HG03469 (cell line): Measurements from ENCODE around the gene DCC.

Source experiments
- ATAC-seq: cut with Tn5 transposase; IDR thresholded peaks from one replicate; pipeline ENCODE4 v1.9.1; 2021; ENCODE audit warnings: mild to moderate bottlenecking, moderate library complexity, moderate number of reproducible peaks; ENCODE audit not compliant: unreplicated experiment

DCC gene

DNA sequence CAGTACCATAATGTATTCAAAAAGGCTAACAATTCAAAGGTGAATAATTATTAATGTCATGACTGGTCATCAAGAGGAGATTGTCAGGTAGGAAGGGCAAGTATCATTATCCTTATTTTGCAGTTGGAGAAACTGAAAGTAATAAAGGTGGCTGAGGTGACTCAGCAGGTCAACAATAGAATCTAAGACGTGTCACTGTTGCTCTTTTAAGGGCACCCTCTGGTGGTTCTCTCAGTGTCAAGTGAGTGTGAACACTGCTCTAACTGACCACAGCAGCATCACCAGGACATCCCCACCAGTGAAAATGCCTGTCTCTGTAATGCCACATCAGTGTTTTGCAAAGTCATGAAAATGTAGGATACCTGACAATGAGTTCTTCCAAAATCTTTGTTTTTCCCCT is 69.7 kb downstream of the DCC start:
- ATAC-seq, result peak; percentile 90

DNA sequence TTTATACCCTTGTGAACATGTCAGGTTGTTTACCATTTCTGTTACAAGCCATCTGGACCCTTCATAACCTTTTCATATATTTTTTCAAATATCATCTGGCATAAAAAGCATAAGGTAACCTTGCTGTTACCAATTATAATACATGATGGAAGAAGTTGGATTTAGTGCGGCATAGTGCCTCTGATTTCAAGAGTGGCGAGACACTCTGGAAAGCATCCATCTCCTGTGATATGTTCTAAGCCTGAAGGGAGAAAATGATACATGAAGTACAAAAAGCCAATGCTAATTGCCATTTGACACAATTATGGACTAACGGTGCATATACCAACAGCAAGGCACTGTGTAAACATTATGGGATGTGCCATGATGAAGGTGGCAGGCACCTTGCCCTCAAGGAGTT is 75.1 kb downstream of the DCC start:
- ATAC-seq, result no peak

DNA sequence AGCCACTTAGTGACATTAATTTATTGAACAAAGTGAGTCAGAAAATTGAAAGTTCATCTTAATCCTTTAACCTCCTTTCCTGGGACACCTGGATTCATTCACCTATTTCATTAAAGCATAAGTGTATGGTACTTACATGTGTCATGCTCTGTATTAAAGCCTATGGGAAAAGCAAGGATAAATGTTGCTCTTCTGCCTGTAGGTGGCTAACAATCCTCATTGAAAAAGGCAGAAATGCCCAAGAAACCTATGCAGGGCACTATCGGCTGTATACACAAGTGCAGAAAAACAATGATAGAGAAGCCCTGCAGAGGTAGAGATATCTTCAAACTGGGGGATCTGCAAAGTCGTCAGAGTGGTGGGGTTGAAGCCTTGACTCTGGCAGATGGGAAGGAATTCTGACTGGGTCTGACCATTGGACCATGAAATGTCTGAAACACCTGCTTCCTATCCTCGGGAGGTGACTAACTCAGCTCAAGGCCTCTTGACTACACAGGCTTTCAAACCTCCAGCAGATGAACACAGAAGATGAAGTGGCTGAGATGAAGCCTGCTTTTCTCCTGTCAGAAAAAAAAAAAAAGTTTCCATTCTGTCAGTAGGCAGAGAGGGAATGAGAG is 83.1 kb downstream of the DCC start:
- ATAC-seq, result no peak

DNA sequence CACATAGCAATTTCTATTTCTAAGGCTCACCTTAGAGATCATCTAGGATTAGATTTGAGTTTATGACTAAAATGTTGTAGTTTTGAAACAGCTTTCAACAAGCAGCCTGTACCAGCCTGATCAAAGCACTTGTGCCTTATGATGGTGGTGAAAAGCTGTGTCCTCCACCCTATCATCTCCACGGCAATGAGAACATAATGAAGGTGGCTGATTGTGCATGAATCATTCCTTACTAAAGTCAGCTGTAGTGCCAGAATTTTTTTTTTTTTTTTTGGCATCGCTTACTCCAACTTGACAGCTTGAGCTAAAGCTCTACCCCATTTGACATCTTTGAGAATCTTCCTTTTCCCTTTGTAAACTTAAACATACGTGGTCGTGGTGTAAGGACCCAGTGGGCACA is 86.0 kb downstream of the DCC start:
- ATAC-seq, result no peak

- no peak for ATAC-seq
Measured at GRCh38 chr18:52426462-52426861, 86.5 kb downstream of the DCC start.

DNA sequence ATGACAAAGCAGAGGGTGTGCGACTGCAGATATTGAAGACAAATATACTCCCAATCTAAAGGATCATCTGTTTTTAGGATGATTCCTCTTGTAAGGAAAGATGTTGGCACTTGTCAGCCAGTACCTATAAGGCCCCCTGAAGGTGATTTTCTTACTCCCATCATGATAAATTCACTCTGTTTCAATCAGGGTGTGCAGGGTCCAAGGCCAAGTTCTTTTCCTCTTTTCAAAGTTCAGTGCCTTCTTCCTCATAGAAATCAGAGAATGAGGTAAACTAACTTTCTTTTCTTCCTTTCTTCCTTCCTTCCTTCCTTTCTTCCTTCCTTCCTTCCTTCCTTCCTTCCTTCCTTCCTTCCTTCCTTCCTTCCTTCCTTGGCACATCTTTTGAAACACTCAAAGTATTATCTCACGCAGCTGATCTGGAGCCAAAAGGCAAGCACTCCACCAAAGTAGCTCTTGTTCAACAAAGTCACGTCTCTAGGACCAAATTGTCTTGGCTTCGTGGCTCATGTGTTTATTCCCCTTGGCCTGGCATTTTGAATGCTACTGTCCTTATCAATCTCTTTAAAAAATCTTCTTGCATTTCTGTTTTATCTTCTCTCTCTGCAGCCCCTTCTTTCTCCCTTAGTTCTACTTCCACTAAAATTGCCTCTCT is 87.7 kb downstream of the DCC start:
- ATAC-seq, result no peak

- no peak for ATAC-seq
Measured at GRCh38 chr18:52431683-52432082, 91.7 kb downstream of the DCC start.

DNA sequence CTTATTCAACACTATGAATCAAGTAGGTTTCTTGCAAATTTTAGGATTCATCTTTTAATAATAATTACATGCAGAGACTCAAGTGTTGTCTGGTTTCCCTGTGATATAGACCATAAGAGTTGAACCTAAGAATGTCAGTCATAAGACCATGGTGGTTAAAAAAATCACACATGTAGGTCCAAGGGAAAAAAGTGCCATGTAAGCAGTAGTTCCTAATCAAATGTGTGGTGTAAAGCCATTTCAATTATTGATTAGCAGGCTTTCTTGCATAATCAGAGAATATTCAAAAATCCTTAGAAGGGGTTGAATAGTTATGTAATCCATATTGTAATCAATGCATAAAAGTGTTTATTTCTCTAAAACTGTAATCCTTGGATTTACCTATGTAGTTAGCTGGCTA is 93.8 kb downstream of the DCC start:
- ATAC-seq, result no peak

- ATAC-seq, result no peak
Measured at GRCh38 chr18:52435301-52435700, 95.3 kb downstream of the DCC start.

DNA sequence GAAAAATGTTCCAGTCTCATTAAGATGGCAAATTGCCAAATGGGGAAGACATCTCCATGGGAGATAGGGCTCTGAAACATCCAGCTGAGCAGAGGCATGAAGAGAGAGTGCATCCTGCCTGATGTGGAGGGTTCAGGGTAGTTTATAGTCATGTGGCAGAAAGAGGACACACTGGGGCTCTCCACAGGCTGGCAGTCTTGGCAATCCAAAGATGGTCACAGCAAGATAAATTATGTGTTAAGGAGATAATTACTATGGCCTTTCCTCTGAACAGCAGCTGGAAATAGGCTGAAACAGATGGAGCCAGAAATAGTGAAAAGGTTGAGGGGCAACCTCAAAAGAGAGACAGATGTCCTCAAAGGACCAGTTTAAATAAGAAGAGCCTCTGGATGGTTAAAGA is 97.2 kb downstream of the DCC start:
- no peak for ATAC-seq

DNA sequence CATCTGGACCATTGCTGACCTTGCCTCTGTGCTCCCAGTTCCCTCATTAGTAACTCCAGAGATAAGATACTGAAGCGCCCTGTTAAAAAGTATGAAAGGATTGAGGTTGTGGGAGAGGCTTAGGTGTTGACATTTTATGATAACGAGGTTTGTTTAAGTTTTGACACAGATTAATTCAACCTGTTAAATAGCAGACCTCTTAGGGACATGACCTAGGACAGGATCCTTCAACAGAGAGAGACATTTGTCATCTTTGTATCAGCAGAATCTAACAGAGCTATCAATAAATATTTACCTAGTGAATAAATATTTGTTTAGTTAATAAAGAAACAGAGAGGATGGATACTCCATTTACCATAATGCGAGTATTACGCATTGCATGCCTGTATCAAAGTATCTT is 99.5 kb downstream of the DCC start:
- no peak for ATAC-seq

- no peak for ATAC-seq
Measured at GRCh38 chr18:52441794-52442193, 101.8 kb downstream of the DCC start.

GRCh38 chr18:52442686-52443085 is 102.7 kb downstream of the DCC start:
- ATAC-seq, result no peak

GRCh38 chr18:52451256-52451655 is 111.3 kb downstream of the DCC start:
- no peak for ATAC-seq

GRCh38 chr18:52451851-52452250 is 111.9 kb downstream of the DCC start:
- no peak for ATAC-seq

GRCh38 chr18:52452427-52452826 is 112.4 kb downstream of the DCC start:
- no peak for ATAC-seq

- no peak for ATAC-seq
Measured at GRCh38 chr18:52459890-52460289, 119.9 kb downstream of the DCC start.

GRCh38 chr18:52462853-52463252 is 122.9 kb downstream of the DCC start:
- no peak for ATAC-seq

GRCh38 chr18:52465391-52465790 is 125.4 kb downstream of the DCC start:
- ATAC-seq, result no peak

DNA sequence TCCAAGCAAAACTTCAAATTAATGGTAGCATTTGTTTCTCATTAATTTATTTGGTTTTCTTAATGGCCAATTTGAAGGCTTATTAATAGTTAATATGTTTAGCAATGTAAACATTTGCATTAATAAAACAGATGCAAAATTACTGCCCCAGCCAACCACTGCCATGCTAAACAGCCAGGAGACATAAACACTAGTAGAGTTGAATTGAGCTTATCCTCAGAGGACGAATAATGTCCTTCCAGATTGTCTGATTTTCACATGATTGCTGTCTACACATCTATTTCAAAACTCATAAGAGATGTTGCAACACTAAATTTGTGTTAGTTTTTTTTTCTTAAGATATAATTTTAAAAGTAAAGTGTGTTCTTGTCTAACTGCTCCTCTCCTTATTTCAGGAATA is 128.5 kb downstream of the DCC start:
- ATAC-seq, result no peak

- ATAC-seq, result no peak
Measured at GRCh38 chr18:52475325-52475724, 135.3 kb downstream of the DCC start.

- ATAC-seq, result no peak
Measured at GRCh38 chr18:52481116-52481515, 141.1 kb downstream of the DCC start.

DNA sequence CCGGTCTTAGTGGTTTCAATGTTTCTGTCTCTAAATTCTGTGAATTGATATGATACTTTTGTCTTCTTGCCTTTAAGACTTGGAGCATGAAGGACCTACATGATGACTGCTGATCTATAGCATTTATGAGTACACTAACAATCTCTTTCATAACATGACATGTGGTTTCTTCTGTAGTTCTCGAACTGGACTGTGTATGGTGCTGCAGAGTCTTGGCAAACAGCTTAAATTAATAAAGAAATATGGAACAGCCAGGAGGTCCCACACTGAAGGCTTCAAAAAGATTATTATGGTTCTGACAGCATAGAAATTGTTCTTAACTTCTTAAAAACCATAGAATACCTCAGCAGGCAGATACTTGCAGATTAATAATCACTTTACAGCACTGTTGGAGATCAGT is 145.0 kb downstream of the DCC start:
- no peak for ATAC-seq
